K562 (cell line): ENCODE measurements around the gene CYTH1. TPM values are rescaled to one million over a fixed set of nuclear protein-coding genes. Genes with fewer than 3 reads are reported as not detected.

Experiments
- ETS2 ChIP-seq: IDR thresholded peaks from 2 replicates; pipeline ENCODE4 v1.6.1; 2016; ENCODE audit warnings: borderline replicate concordance, missing genetic modification characterization, mild to moderate bottlenecking, moderate library complexity, missing compliant biosample characterization; ENCODE audit not compliant: poor library complexity, severe bottlenecking
- L3MBTL2 ChIP-seq: fragments of 450-650 bp; IDR thresholded peaks from 2 replicates; pipeline ENCODE4 v1.6.1; 2016; ENCODE audit warnings: mild to moderate bottlenecking, moderate library complexity
- MEF2A ChIP-seq: IDR thresholded peaks from 2 replicates; pipeline ENCODE4 v1.6.1; 2011; ENCODE audit warnings: low read depth, mild to moderate bottlenecking, low read length, moderate library complexity; ENCODE audit not compliant: control insufficient read depth
- NFXL1 ChIP-seq: fragments of 450-650 bp; formaldehyde crosslinking; IDR thresholded peaks from 2 replicates; pipeline ENCODE4 v1.4.0; 2021; ENCODE audit warnings: mild to moderate bottlenecking
- NR3C1 ChIP-seq: sonication (generic); formaldehyde crosslinking; IDR thresholded peaks from 2 replicates; pipeline ENCODE4 v1.8.1; 2022; ENCODE audit warnings: missing genetic modification reagents
- PCBP2 ChIP-seq: fragments of 200-400 bp; formaldehyde crosslinking; IDR thresholded peaks from 2 replicates; pipeline ENCODE4 v1.6.1; 2018; ENCODE audit warnings: low read length, low read depth, mild to moderate bottlenecking, moderate library complexity; ENCODE audit not compliant: poor library complexity, severe bottlenecking
- RNF219 ChIP-seq: fragments of 250-450 bp; sonication (Bioruptor Pico); IDR thresholded peaks from 2 replicates; pipeline ENCODE4 v1.5.0; 2022; ENCODE audit warnings: mild to moderate bottlenecking
- TFAM ChIP-seq: fragments of 250-450 bp; sonication (Bioruptor Pico); conservative IDR thresholded peaks from 2 replicates; pipeline ENCODE4 v1.5.0; 2021; ENCODE audit warnings: mild to moderate bottlenecking, moderate library complexity
- ZFPM2 ChIP-seq: fragments of 250-450 bp; sonication (Bioruptor Pico); IDR thresholded peaks from 2 replicates; pipeline ENCODE4 v1.5.1; 2022; ENCODE audit warnings: mild to moderate bottlenecking
- ZNF41 ChIP-seq: fragments of 250-450 bp; sonication (Bioruptor Pico); conservative IDR thresholded peaks from 2 replicates; pipeline ENCODE4 v1.4.0; 2020; ENCODE audit warnings: mild to moderate bottlenecking
- polyA plus RNA-seq, 8 experiments: library from polyadenylated mRNA; depleted of rRNA in 4 of 8; stranded (reverse) in 5 of 8; unstranded in 3 of 8; fragments of >200 nt; fragmentation: Nextera tagmentation in 2 of 8; fragmentation: Illumina TruSeq in 1 of 8; extraction: Ambion mirVana in 2 of 8; extraction: Trizol in 1 of 8; gene quantifications; 2 replicates each; pipeline versions ENCODE4 v1.2.1 to v1.2.3, GENCODE V29; 2011 to 2014; ENCODE audit warnings: inconsistent platforms in 1 of 8, missing spikeins in 1 of 8
- total RNA-seq, 7 experiments: library from RNA; depleted of rRNA in 6 of 7; stranded (reverse); fragments of >200 nt in 6 of 7; fragmentation: Illumina TruSeq in 2 of 7; extraction: Trizol in 2 of 7; gene quantifications; 2 replicates each; pipeline versions ENCODE4 v1.2.1 to v1.2.3, GENCODE V29; 2011 to 2021; ENCODE audit warnings: low replicate concordance in 1 of 7
- TF ChIP-seq, protein P1 (sequence below): fragments of 450-650 bp; IDR thresholded peaks from 2 replicates; pipeline ENCODE4 v1.6.1; 2016; ENCODE audit warnings: mild to moderate bottlenecking, moderate library complexity
- TF ChIP-seq, protein P2 (sequence below): fragments of 450-650 bp; formaldehyde crosslinking; IDR thresholded peaks from 2 replicates; pipeline ENCODE4 v1.4.0; 2020; ENCODE audit warnings: mild to moderate bottlenecking, moderate library complexity

The CYTH1 gene
- total and polyA plus RNA-seq, 9 of the 15 experiments (the other 6 are each of a cell fraction or from before 2014, with no cell fraction given): 0.52 to 27.7 (median 16.8) TPM

- TF ChIP-seq, protein P1, sequence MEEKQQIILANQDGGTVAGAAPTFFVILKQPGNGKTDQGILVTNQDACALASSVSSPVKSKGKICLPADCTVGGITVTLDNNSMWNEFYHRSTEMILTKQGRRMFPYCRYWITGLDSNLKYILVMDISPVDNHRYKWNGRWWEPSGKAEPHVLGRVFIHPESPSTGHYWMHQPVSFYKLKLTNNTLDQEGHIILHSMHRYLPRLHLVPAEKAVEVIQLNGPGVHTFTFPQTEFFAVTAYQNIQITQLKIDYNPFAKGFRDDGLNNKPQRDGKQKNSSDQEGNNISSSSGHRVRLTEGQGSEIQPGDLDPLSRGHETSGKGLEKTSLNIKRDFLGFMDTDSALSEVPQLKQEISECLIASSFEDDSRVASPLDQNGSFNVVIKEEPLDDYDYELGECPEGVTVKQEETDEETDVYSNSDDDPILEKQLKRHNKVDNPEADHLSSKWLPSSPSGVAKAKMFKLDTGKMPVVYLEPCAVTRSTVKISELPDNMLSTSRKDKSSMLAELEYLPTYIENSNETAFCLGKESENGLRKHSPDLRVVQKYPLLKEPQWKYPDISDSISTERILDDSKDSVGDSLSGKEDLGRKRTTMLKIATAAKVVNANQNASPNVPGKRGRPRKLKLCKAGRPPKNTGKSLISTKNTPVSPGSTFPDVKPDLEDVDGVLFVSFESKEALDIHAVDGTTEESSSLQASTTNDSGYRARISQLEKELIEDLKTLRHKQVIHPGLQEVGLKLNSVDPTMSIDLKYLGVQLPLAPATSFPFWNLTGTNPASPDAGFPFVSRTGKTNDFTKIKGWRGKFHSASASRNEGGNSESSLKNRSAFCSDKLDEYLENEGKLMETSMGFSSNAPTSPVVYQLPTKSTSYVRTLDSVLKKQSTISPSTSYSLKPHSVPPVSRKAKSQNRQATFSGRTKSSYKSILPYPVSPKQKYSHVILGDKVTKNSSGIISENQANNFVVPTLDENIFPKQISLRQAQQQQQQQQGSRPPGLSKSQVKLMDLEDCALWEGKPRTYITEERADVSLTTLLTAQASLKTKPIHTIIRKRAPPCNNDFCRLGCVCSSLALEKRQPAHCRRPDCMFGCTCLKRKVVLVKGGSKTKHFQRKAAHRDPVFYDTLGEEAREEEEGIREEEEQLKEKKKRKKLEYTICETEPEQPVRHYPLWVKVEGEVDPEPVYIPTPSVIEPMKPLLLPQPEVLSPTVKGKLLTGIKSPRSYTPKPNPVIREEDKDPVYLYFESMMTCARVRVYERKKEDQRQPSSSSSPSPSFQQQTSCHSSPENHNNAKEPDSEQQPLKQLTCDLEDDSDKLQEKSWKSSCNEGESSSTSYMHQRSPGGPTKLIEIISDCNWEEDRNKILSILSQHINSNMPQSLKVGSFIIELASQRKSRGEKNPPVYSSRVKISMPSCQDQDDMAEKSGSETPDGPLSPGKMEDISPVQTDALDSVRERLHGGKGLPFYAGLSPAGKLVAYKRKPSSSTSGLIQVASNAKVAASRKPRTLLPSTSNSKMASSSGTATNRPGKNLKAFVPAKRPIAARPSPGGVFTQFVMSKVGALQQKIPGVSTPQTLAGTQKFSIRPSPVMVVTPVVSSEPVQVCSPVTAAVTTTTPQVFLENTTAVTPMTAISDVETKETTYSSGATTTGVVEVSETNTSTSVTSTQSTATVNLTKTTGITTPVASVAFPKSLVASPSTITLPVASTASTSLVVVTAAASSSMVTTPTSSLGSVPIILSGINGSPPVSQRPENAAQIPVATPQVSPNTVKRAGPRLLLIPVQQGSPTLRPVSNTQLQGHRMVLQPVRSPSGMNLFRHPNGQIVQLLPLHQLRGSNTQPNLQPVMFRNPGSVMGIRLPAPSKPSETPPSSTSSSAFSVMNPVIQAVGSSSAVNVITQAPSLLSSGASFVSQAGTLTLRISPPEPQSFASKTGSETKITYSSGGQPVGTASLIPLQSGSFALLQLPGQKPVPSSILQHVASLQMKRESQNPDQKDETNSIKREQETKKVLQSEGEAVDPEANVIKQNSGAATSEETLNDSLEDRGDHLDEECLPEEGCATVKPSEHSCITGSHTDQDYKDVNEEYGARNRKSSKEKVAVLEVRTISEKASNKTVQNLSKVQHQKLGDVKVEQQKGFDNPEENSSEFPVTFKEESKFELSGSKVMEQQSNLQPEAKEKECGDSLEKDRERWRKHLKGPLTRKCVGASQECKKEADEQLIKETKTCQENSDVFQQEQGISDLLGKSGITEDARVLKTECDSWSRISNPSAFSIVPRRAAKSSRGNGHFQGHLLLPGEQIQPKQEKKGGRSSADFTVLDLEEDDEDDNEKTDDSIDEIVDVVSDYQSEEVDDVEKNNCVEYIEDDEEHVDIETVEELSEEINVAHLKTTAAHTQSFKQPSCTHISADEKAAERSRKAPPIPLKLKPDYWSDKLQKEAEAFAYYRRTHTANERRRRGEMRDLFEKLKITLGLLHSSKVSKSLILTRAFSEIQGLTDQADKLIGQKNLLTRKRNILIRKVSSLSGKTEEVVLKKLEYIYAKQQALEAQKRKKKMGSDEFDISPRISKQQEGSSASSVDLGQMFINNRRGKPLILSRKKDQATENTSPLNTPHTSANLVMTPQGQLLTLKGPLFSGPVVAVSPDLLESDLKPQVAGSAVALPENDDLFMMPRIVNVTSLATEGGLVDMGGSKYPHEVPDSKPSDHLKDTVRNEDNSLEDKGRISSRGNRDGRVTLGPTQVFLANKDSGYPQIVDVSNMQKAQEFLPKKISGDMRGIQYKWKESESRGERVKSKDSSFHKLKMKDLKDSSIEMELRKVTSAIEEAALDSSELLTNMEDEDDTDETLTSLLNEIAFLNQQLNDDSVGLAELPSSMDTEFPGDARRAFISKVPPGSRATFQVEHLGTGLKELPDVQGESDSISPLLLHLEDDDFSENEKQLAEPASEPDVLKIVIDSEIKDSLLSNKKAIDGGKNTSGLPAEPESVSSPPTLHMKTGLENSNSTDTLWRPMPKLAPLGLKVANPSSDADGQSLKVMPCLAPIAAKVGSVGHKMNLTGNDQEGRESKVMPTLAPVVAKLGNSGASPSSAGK: no peak
- TF ChIP-seq PCBP2 (no peak), ZFPM2 (CRISPR knock-in tag) (no peak), L3MBTL2 (no peak), NFXL1 (CRISPR knock-in tag) (no peak), ETS2 (tag) (no peak), ZNF41 (CRISPR knock-in tag) (no peak), RNF219 (CRISPR knock-in tag) (no peak), TFAM (CRISPR knock-in tag) (no peak), NR3C1 (CRISPR knock-in tag) (no peak), MEF2A (no peak)
- TF ChIP-seq, protein P2, sequence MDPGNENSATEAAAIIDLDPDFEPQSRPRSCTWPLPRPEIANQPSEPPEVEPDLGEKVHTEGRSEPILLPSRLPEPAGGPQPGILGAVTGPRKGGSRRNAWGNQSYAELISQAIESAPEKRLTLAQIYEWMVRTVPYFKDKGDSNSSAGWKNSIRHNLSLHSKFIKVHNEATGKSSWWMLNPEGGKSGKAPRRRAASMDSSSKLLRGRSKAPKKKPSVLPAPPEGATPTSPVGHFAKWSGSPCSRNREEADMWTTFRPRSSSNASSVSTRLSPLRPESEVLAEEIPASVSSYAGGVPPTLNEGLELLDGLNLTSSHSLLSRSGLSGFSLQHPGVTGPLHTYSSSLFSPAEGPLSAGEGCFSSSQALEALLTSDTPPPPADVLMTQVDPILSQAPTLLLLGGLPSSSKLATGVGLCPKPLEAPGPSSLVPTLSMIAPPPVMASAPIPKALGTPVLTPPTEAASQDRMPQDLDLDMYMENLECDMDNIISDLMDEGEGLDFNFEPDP (CRISPR knock-in tag): no peak
Observed at GRCh38 chr17:78787444-78787843, 5.4 kb upstream of the CYTH1 start (continued).
